Osteoblast (primary cell): ENCODE data around the gene CACNA1C. TPM values are rescaled to one million over a fixed set of nuclear protein-coding genes. Genes with fewer than 3 reads are reported as not detected.

ENCODE experiments used
- DNase-seq: peaks from one replicate; pipeline ENCODE4 v3.0.0; 2011; ENCODE audit warnings: low spot score, mixed read lengths; ENCODE audit not compliant: insufficient read length; ENCODE audit errors: missing footprints
- H2AFZ ChIP-seq: 2 replicates; pipeline ENCODE4 v1.6.0; 2011; ENCODE audit warnings: mild to moderate bottlenecking, low read length
- H3K27ac ChIP-seq: 2 replicates; pipeline ENCODE4 v1.5.1; 2011; ENCODE audit warnings: mild to moderate bottlenecking, low read depth, low read length, moderate library complexity
- H3K27me3 ChIP-seq: 2 replicates; pipeline ENCODE4 v1.6.0; 2012; ENCODE audit warnings: mild to moderate bottlenecking, control low read depth, inconsistent platforms, low read length, moderate library complexity; ENCODE audit not compliant: insufficient read depth
- H3K36me3 ChIP-seq: 2 replicates; pipeline ENCODE4 v1.5.1; 2011; ENCODE audit warnings: mild to moderate bottlenecking, low read length, control low read depth, moderate library complexity; ENCODE audit not compliant: insufficient read depth
- H3K4me1 ChIP-seq: 2 replicates; pipeline ENCODE4 v1.5.1; 2011; ENCODE audit warnings: mild to moderate bottlenecking, low read length, control low read depth, moderate library complexity; ENCODE audit not compliant: insufficient read depth
- H3K4me2 ChIP-seq: 2 replicates; pipeline ENCODE4 v1.6.0; 2011; ENCODE audit warnings: mild to moderate bottlenecking, low read length; ENCODE audit not compliant: insufficient read depth
- H3K4me3 ChIP-seq: fragments of 200-600 bp; sonication (generic); 3 replicates; pipeline ENCODE4 v1.5.1; 2012; ENCODE audit warnings: mild to moderate bottlenecking, low read length, inconsistent platforms; ENCODE audit not compliant: insufficient read depth
- H3K79me2 ChIP-seq: 2 replicates; pipeline ENCODE4 v1.6.0; 2012; ENCODE audit warnings: mild to moderate bottlenecking, low read length, control low read depth, inconsistent platforms; ENCODE audit not compliant: insufficient read depth
- H3K9me3 ChIP-seq: 2 replicates; pipeline ENCODE4 v1.5.1; 2011; ENCODE audit warnings: low read depth, low read length, control low read depth
- H4K20me1 ChIP-seq: 2 replicates; pipeline ENCODE4 v1.6.0; 2012; ENCODE audit warnings: mild to moderate bottlenecking, low read length, control low read depth; ENCODE audit not compliant: insufficient read depth
- CTCF ChIP-seq: IDR thresholded peaks from 2 replicates; pipeline ENCODE4 v1.5.1; 2011; ENCODE audit warnings: mild to moderate bottlenecking, low read depth, low read length, moderate library complexity; ENCODE audit errors: extremely low read depth
- total RNA-seq: library from RNA; depleted of rRNA; stranded (reverse); fragments of >200 nt; gene quantifications from 2 replicates; pipeline ENCODE4 v1.2.3, GENCODE V29; 2012

The CACNA1C gene
- total RNA-seq, 1 donor: 19.2 TPM

- Histone ChIP-seq H3K4me3 (no peak overlapping the region), H3K9me3 (no peaks in the 10 kb centered on the region), H3K27me3 (no peaks in the 10 kb centered on the region), H3K79me2 (no peaks in the 10 kb centered on the region), H3K4me1 (peaks cover 2% of the 10 kb centered on the region), H3K27ac (no peak overlapping the region), H3K4me2 (no peak overlapping the region), H4K20me1 (peaks cover 5% of the 10 kb centered on the region), H3K36me3 (no peaks in the 10 kb centered on the region), H2AFZ (no peak overlapping the region)
- TF ChIP-seq CTCF: no peak
- DNase-seq: no peak
These were observed 311.2 kb downstream of the CACNA1C start for GRCh38 chr12:2363836-2364609.

GRCh38 chr12:2364631-2365051 lies 311.9 kb downstream of the CACNA1C start:
- Histone ChIP-seq H3K79me2 (no peaks in the 10 kb centered on the region), H3K27me3 (no peaks in the 10 kb centered on the region), H3K4me1 (no peaks in the 10 kb centered on the region), H3K36me3 (no peaks in the 10 kb centered on the region), H3K4me3 (no peak overlapping the region), H3K27ac (no peak overlapping the region), H3K9me3 (no peaks in the 10 kb centered on the region), H3K4me2 (no peak overlapping the region), H2AFZ (no peak overlapping the region), H4K20me1 (peaks cover 5% of the 10 kb centered on the region)
- TF ChIP-seq CTCF: no peak
- no peak for DNase-seq

GRCh38 chr12:2366711-2367110 lies 313.9 kb downstream of the CACNA1C start:
- Histone ChIP-seq H3K4me1 (no peaks in the 10 kb centered on the region), H2AFZ (no peak overlapping the region), H3K4me3 (no peak overlapping the region), H3K27me3 (no peaks in the 10 kb centered on the region), H3K36me3 (no peaks in the 10 kb centered on the region), H3K27ac (no peak overlapping the region), H3K4me2 (no peak overlapping the region), H3K9me3 (no peaks in the 10 kb centered on the region), H3K79me2 (no peaks in the 10 kb centered on the region), H4K20me1 (peaks cover 5% of the 10 kb centered on the region)
- no peak for TF ChIP-seq CTCF
- no peak for DNase-seq

- no peak overlapping the region for H2AFZ ChIP-seq
- H4K20me1 ChIP-seq: peaks cover 13% of the 10 kb centered on the region
- no peak overlapping the region for H3K4me3 ChIP-seq
- H3K27me3 ChIP-seq: no peaks in the 10 kb centered on the region
- no peak overlapping the region for H3K4me2 ChIP-seq
- no peak for DNase-seq
- no peaks in the 10 kb centered on the region for H3K36me3 ChIP-seq
- no peak overlapping the region for H3K27ac ChIP-seq
- H3K9me3 ChIP-seq: no peaks in the 10 kb centered on the region
- no peaks in the 10 kb centered on the region for H3K79me2 ChIP-seq
- no peak for TF ChIP-seq CTCF
- H3K4me1 ChIP-seq: peaks cover 16% of the 10 kb centered on the region
These were observed 319.4 kb downstream of the CACNA1C start for GRCh38 chr12:2372178-2372577.
